HCT116 (cell line): Measurements from ENCODE around the gene OR2T10. TPM values are rescaled to one million over a fixed set of nuclear protein-coding genes. Genes with fewer than 3 reads are reported as not detected.

Experiments
- ATAC-seq: fragments of 200-7000 bp; cut with Tn5 transposase; 2 replicates; pipeline ENCODE4 v1.9.1; 2020; ENCODE audit warnings: mild to moderate bottlenecking, moderate library complexity
- BruUV-seq: library from RNA; stranded (reverse); fragments of 400-500 nt; replicated peaks from 2 replicates; lab custom pipeline; 2021; lab: Mats Ljungman, UMichigan
- CTCF ChIA-PET: fragments of 300-600 bp; sonication (Branson Sonifier 250); formaldehyde crosslinking; loops from one replicate; lab custom pipeline; 2021; ENCODE audit warnings: antibody characterized with exemption; lab: Charles Lee
- POLR2A ChIA-PET: fragments of 300-600, 350-600 bp; sonication (Branson Sonifier 250); formaldehyde crosslinking; loops from one replicate; lab custom pipeline; 2021; ENCODE audit warnings: antibody characterized with exemption; lab: Charles Lee
- RAD21 ChIA-PET, 2 experiments: fragments of 300-600 bp; sonication (Branson Sonifier 250); formaldehyde crosslinking; loops; one replicate each; lab custom pipeline; 2023; ENCODE audit warnings: low total read pairs in 2 of 2; ENCODE audit not compliant: uncharacterized antibody in 2 of 2, unreplicated experiment in 2 of 2, low non-redundant PET in 1 of 2; lab: Charles Lee
- DNase-seq: peaks from one replicate; pipeline ENCODE4 v3.0.0-alpha.2; 2010; ENCODE audit warnings: low read depth, low spot score
- H2AFZ ChIP-seq: fragments of 200-600 bp; shearing (Covaris generic), sonication (generic); 2 replicates; pipeline ENCODE4 v1.6.1; 2017; ENCODE audit warnings: low read depth, mixed run types, mixed read lengths, antibody characterized with exemption, low read length; ENCODE audit not compliant: poor library complexity, severe bottlenecking
- H3K27ac ChIP-seq: 2 replicates; pipeline ENCODE4 v1.5.1; 2012; ENCODE audit warnings: low read depth, low read length
- H3K27me3 ChIP-seq: fragments of 200-600 bp; sonication (generic); 2 replicates; pipeline ENCODE4 v1.6.1; 2016; ENCODE audit warnings: mixed run types, low read length, mixed read lengths; ENCODE audit not compliant: insufficient read depth
- H3K36me3 ChIP-seq, 2 experiments: fragments of 200-500 bp in 1 of 2; fragments of 200-600 bp in 1 of 2; sonication (Bioruptor generic) in 1 of 2; sonication (generic) in 1 of 2; 2 replicates each; pipeline versions ENCODE4 v1.5.1 to v1.6.1; 2014 to 2016; ENCODE audit warnings: low read length in 2 of 2, inconsistent platforms in 1 of 2, mixed read lengths in 1 of 2, mixed run types in 1 of 2; ENCODE audit not compliant: insufficient read depth in 2 of 2, control insufficient read depth in 1 of 2
- H3K4me1 ChIP-seq, 2 experiments: fragments of 200-600 bp in 1 of 2; sonication (generic) in 1 of 2; 2 replicates each; pipeline versions ENCODE4 v1.5.1 to v1.6.1; 2012 to 2017; ENCODE audit warnings: low read length in 2 of 2, inconsistent platforms in 1 of 2, mild to moderate bottlenecking in 1 of 2, mixed read lengths in 1 of 2, mixed run types in 1 of 2, moderate library complexity in 1 of 2; ENCODE audit not compliant: insufficient read depth in 2 of 2, control insufficient read depth in 1 of 2
- H3K4me2 ChIP-seq: fragments of 200-600 bp; sonication (generic); 2 replicates; pipeline ENCODE4 v1.6.1; 2017; ENCODE audit warnings: mixed run types, low read length, mixed read lengths
- H3K4me3 ChIP-seq, 2 experiments: fragments of 200-600 bp in 1 of 2; sonication (generic) in 1 of 2; replicated peaks in 1 of 2; 2 replicates each; pipeline ENCODE4 v1.5.1; 2011 to 2016; ENCODE audit warnings: low read length in 2 of 2, control low read depth in 1 of 2, low read depth in 1 of 2, mild to moderate bottlenecking in 1 of 2, mixed read lengths in 1 of 2, mixed run types in 1 of 2
- H3K79me2 ChIP-seq: fragments of 200-600 bp; sonication (generic); 2 replicates; pipeline ENCODE4 v1.6.1; 2017; ENCODE audit warnings: mild to moderate bottlenecking, mixed run types, low read length, moderate library complexity, mixed read lengths; ENCODE audit not compliant: insufficient read depth
- H3K9ac ChIP-seq: fragments of 200-600 bp; sonication (generic); 2 replicates; pipeline ENCODE4 v1.6.1; 2016; ENCODE audit warnings: low read length, mixed read lengths
- H3K9me2 ChIP-seq: fragments of 200-600 bp; sonication (generic), shearing (Covaris generic); 2 replicates; pipeline ENCODE4 v1.6.1; 2017; ENCODE audit warnings: mixed run types, mild to moderate bottlenecking, moderate library complexity; ENCODE audit not compliant: insufficient read depth
- H3K9me3 ChIP-seq, 2 experiments: fragments of 200-500 bp in 1 of 2; fragments of 200-600 bp in 1 of 2; sonication (Bioruptor generic) in 1 of 2; sonication (generic) in 1 of 2; 2 replicates each; pipeline ENCODE4 v1.6.1; 2014 to 2017; ENCODE audit warnings: low read length in 2 of 2, mixed read lengths in 2 of 2, inconsistent platforms in 1 of 2, low read depth in 1 of 2, mild to moderate bottlenecking in 1 of 2, mixed run types in 1 of 2, moderate library complexity in 1 of 2; ENCODE audit not compliant: control insufficient read depth in 1 of 2, insufficient read depth in 1 of 2
- H4K20me1 ChIP-seq: fragments of 200-600 bp; sonication (generic), shearing (Covaris generic); 2 replicates; pipeline ENCODE4 v1.6.1; 2017; ENCODE audit warnings: mixed run types, mild to moderate bottlenecking, moderate library complexity; ENCODE audit not compliant: insufficient read depth
- CBX3 ChIP-seq: IDR thresholded peaks from 2 replicates; pipeline ENCODE4 v1.6.1; 2012; ENCODE audit warnings: low read depth
- CEBPB ChIP-seq: IDR thresholded peaks from 2 replicates; pipeline ENCODE4 v1.6.1; 2012; ENCODE audit warnings: low read depth
- ELF1 ChIP-seq: IDR thresholded peaks from 2 replicates; pipeline ENCODE4 v1.6.1; 2012; ENCODE audit warnings: low read depth, borderline replicate concordance
- EZH2 ChIP-seq: fragments of 200-600 bp; sonication (generic); IDR thresholded peaks from 2 replicates; pipeline ENCODE4 v1.6.1; 2017; ENCODE audit warnings: antibody characterized with exemption, mixed run types
- JUND ChIP-seq: IDR thresholded peaks from 2 replicates; pipeline ENCODE4 v1.6.1; 2012
- POLR2A ChIP-seq: IDR thresholded peaks from 2 replicates; pipeline ENCODE4 v1.7.0; 2011; ENCODE audit warnings: borderline replicate concordance; ENCODE audit not compliant: insufficient read depth, insufficient read length; ENCODE audit errors: extremely low read depth
- RAD21 ChIP-seq: IDR thresholded peaks from 2 replicates; pipeline ENCODE4 v1.6.1; 2012; ENCODE audit warnings: low read depth, mild to moderate bottlenecking
- YY1 ChIP-seq: IDR thresholded peaks from 2 replicates; pipeline ENCODE4 v1.6.1; 2011; ENCODE audit warnings: low read length, low read depth, moderate library complexity, mild to moderate bottlenecking; ENCODE audit not compliant: insufficient replicate concordance; ENCODE audit errors: extremely low read depth
- intact Hi-C: fragments of 100-400 bp; cut with micrococcal nuclease; formaldehyde crosslinking; loops from 2 replicates; pipeline ENCODE4 v1.10.0; 2022
- total RNA-seq: library from RNA; stranded (reverse); gene quantifications from one replicate; pipeline ENCODE4 v1.2.1, GENCODE V29; 2021; ENCODE audit not compliant: unreplicated experiment
- TF ChIP-seq, protein P1 (sequence below): IDR thresholded peaks from 2 replicates; pipeline ENCODE4 v1.6.1; 2012; ENCODE audit warnings: low read depth
- TF ChIP-seq, protein P2 (sequence below), 3 experiments: fragments of 200-600 bp in 1 of 3; sonication (generic) in 1 of 3; IDR thresholded peaks in 2 of 3; conservative IDR thresholded peaks in 1 of 3; 2 replicates each; pipeline ENCODE4 v1.5.1; 2012 to 2017; ENCODE audit warnings: low read depth in 2 of 3, low read length in 2 of 3, antibody characterized with exemption in 1 of 3, borderline replicate concordance in 1 of 3, control low read depth in 1 of 3, mild to moderate bottlenecking in 1 of 3, mixed read lengths in 1 of 3, mixed run types in 1 of 3, moderate library complexity in 1 of 3; ENCODE audit not compliant: insufficient read depth in 1 of 3
- TF ChIP-seq, protein P3 (sequence below): IDR thresholded peaks from 2 replicates; pipeline ENCODE4 v1.6.1; 2012

OR2T10 gene
- total RNA-seq, 1 experiment from 2014 or later, result not detected

DNA sequence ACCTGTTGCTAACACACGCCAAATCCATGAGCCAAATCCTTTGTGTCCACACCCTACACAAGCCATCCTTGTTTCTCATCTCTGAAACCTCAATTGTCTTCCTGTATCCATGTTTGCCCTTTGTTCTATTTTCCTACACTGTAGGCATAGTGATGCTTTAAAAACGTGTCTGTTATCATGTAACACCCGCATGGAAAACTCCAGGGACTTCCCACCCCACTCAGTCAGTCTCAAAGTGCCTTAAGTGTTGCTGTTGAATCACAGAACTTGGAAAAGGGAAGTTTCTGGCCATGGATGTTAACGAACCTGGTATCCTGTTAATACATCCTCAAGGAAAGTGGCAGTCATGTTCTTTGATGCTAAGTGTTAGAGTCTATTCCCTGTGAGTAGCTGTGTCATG is 27.7 kb upstream of the OR2T10 start (continued):
- TF ChIP-seq, protein P1, sequence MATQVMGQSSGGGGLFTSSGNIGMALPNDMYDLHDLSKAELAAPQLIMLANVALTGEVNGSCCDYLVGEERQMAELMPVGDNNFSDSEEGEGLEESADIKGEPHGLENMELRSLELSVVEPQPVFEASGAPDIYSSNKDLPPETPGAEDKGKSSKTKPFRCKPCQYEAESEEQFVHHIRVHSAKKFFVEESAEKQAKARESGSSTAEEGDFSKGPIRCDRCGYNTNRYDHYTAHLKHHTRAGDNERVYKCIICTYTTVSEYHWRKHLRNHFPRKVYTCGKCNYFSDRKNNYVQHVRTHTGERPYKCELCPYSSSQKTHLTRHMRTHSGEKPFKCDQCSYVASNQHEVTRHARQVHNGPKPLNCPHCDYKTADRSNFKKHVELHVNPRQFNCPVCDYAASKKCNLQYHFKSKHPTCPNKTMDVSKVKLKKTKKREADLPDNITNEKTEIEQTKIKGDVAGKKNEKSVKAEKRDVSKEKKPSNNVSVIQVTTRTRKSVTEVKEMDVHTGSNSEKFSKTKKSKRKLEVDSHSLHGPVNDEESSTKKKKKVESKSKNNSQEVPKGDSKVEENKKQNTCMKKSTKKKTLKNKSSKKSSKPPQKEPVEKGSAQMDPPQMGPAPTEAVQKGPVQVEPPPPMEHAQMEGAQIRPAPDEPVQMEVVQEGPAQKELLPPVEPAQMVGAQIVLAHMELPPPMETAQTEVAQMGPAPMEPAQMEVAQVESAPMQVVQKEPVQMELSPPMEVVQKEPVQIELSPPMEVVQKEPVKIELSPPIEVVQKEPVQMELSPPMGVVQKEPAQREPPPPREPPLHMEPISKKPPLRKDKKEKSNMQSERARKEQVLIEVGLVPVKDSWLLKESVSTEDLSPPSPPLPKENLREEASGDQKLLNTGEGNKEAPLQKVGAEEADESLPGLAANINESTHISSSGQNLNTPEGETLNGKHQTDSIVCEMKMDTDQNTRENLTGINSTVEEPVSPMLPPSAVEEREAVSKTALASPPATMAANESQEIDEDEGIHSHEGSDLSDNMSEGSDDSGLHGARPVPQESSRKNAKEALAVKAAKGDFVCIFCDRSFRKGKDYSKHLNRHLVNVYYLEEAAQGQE, result no peak

DNA sequence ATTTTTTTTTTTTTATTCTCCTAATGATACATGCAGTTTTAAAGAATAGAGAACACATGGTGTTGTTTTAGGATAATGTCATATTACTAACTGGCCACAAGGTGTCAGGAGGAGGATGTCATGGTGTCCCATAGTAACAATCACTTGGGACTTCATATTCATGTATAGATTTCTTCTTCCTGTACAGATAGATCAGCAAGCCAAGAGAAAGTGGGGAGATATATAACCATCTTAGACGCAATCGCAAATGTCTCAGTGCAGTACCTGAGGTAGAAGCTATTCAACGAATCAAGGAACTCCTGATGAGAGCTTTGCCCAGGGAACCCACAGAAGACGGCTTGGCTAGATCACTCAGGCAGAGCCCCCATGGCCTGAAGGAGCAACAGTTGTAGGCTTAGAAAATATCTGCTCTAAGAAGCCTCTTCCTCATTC is 25.1 kb upstream of the OR2T10 start:
- H3K9me3 ChIP-seq, result no peaks in the 10 kb centered on the region
- intact Hi-C loops, result loop anchor here (1.0 to 5.0 kb wide), 2 partner anchors 65 to 185 kb away; no protein-coding TSS in a partner anchor
- no peak overlapping the region for H3K9ac ChIP-seq
- ChIA-PET CTCF (no interaction called here), RAD21 (no interaction called here), POLR2A (no interaction called here)
- H2AFZ ChIP-seq, result no peak overlapping the region
- H3K27me3 ChIP-seq, result no peaks in the 10 kb centered on the region
- no peak overlapping the region for H3K4me2 ChIP-seq
- H3K9me2 ChIP-seq, result no peaks in the 10 kb centered on the region
- BruUV-seq, result no TSS peak
- ATAC-seq (peak; percentile 79), DNase-seq (peak; percentile 6)
- no peak overlapping the region for H3K4me3 ChIP-seq
- no peaks in the 10 kb centered on the region for H3K79me2 ChIP-seq
- no peak overlapping the region for H3K27ac ChIP-seq
- H4K20me1 ChIP-seq, result no peaks in the 10 kb centered on the region
- no peaks in the 10 kb centered on the region for H3K4me1 ChIP-seq
- H3K36me3 ChIP-seq, result no peaks in the 10 kb centered on the region
- TF ChIP-seq, protein P2, sequence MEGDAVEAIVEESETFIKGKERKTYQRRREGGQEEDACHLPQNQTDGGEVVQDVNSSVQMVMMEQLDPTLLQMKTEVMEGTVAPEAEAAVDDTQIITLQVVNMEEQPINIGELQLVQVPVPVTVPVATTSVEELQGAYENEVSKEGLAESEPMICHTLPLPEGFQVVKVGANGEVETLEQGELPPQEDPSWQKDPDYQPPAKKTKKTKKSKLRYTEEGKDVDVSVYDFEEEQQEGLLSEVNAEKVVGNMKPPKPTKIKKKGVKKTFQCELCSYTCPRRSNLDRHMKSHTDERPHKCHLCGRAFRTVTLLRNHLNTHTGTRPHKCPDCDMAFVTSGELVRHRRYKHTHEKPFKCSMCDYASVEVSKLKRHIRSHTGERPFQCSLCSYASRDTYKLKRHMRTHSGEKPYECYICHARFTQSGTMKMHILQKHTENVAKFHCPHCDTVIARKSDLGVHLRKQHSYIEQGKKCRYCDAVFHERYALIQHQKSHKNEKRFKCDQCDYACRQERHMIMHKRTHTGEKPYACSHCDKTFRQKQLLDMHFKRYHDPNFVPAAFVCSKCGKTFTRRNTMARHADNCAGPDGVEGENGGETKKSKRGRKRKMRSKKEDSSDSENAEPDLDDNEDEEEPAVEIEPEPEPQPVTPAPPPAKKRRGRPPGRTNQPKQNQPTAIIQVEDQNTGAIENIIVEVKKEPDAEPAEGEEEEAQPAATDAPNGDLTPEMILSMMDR (IDR thresholded peaks at IDR 0.05 in 2 of 3, conservative IDR thresholded peaks at IDR 0.05 in 1 of 3; ENCODE audit: borderline replicate concordance in 1 of 3, insufficient read depth in 1 of 3, low read depth in 2 of 3, low read length in 2 of 3), result peak; percentile 38 to 59 (median 52); a peak in 5 of 6 replicates
- TF ChIP-seq ELF1 (no peak), RAD21 (peak; percentile 67), POLR2A (no peak), CBX3 (no peak), JUND (no peak), YY1 (no peak), EZH2 (no peak), CEBPB (no peak)
- TF ChIP-seq, protein P3, sequence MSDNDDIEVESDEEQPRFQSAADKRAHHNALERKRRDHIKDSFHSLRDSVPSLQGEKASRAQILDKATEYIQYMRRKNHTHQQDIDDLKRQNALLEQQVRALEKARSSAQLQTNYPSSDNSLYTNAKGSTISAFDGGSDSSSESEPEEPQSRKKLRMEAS, result no peak
- TF ChIP-seq, protein P1, result no peak
